Measurements from ENCODE around the gene SLC16A2.
"Not testable (repeated sequence)": the region's sequence is repeated elsewhere in the genome, so short reads cannot be mapped to it uniquely, and the experiment has no call there.

Gene SLC16A2

DNA sequence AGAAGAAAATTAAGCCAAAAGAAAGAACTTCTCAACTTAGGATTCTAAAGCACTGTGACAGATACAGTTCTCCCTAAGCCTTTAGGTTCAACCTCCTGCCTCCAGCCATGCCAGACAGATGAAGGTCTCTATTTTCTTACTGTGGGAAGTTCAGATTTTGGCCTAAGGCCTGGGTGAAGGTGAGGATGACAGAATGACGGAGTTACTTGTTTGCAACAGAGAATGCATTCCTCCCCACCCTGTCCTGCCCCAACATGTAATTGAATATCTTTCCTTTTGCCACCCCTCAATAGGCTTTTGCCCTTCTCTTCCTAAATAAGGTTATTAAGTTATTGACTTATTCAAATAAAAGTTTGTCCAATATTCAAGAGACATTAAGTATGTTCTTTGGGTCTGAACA lies 25.6 kb downstream of the SLC16A2 start:
- DNase-seq (ENCODE audit: low read depth in 2 of 2): no peak

DNA sequence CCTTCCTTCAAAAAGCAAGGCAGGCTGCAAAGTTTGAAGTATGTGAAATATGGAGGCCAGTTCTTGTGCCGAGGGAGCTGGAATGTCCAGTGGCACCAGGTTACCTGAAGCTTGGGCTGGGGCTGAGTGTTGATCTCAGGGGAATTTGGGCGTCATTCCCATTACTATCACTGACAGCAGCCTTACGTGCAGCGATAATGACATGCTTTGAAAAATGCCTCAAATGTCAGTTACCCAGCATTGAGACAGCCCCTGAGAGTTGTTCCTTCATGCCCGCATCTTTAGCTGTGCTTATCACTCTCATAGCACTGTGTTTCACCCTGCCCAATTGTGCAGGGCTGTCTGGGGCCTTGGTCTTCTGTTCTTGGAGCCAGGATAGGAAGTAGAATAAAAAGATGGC lies 27.4 kb downstream of the SLC16A2 start:
- DNase-seq (ENCODE audit: low read depth in 2 of 2): no peak

DNA sequence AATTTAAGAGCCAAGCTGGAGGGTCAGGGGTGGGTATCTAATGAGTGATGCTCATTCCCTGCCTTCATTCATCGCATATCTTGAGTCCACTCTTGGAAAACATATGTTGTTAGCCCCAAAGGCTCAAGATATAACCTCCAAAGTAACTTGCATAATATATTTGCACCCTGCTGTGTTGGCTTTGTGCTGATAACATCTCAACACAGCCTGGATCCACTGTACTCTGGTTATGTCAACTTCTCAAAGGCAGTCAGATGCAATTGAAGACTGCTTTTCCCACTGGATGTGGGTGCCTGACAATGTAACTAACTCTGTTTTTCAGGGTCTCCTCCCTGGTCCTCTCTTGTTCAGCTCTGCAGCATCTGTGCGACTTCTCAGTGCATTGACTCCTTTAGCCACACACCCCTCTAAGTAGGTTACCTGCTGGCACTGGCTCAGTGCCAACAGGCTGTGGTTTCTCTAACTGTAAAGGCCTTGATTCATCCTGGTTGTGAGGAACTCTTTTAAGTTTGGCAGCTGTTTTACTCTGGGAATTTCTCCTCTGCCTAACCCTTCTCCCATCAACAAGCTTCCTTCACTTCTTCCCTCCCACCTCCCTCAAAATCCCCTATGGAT lies 28.1 kb downstream of the SLC16A2 start:
- DNase-seq (ENCODE audit: low read depth in 2 of 2): no peak

DNA sequence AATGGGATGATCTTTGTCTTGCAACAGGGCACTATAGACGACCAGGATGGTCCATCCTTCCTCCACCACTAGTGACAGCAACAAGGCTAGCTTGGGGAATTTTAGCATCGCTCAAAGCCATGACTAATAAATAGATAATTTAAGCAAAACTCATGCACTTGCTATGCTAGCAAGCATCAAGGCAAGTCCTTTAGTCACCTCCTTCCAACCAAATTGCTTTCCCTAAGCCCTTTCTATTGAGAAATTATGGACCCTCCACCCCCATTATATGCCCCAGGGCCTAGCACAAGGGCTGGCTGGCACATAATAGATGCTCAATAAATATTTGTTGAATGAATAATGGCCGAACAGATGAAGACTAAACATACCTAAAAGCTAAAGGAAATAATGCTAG lies 28.6 kb downstream of the SLC16A2 start:
- no peak for DNase-seq (ENCODE audit: low read depth in 2 of 2)

DNA sequence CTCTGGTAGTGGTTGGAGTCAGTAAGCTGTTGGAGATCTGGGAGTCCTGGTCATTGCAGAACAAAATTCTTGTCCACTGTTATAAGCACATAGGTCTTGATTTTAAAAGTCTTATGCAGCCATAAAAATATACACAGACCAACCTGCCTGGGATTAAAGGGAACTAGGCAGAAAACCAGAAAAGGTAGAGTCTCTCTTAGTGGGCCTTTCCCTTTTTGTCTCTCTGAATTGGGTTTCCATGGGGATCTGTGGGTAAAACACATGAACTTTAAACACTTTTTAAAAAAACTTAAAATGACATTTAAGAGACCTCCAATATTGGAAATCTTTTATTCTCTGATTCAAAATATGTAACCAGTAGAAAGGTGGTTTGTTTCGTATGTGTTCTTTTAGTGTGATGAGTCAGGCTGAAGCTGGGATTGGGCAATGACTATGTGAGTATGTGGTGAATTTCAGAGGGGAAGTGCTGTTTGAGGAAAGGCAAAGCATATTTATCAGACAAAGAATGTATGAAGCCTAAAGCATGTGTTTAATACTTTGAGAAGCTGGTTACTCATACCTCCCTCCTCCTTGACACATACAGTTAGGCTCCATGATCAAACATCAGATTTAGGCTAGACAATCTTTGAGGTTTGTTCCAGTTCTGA lies 29.6 kb downstream of the SLC16A2 start:
- no peak for DNase-seq (ENCODE audit: low read depth in 2 of 2)

DNA sequence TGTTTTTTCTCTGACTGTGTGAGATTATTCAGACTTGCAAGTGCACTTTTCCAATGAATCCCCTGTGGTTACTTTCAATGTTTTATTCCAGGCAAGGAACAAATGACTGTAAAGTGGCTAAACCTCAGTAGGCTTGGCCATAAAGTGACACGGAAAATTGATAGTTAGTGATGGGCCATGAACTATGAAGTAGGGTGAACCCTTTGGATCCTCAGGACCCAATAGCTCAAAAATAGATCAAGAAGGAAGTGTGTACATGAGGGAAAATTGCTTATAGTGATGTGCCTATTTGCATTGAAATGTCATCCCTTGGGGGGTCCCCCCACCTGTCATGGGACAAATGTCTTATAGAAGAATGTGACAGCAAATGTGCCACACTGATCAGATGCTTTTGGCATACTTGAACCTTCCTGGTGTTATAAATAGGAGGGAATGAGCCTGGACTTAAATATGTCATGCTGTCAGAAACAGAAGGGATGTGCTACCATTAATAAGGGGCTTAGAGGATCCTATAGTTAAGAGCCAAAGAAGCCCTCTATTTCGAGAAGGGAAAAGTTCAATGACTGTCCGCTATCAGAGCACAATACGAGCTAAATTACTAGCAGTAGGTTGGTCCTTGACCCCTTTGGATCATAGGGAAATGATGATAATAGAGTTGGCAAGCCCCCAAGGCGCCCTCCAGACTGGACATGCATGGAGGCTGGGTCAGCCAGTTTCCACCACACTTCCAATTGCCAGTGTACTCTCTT lies 30.3 kb downstream of the SLC16A2 start:
- no peak for DNase-seq (ENCODE audit: low read depth in 2 of 2)

DNA sequence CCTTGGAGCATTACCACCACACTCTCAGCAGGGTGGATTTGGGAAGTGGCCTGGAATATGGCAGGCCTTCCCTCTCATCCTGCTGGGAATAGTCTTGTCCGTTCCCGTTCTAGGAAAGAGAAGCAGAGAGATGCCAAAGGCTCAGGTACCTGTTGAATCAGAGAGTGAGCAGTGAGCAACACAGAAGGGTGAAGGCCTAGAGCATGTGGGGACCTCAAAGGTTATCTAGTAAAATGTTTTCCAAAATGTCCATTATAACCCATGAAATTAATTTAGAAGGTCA lies 30.8 kb downstream of the SLC16A2 start:
- no peak for DNase-seq (ENCODE audit: low read depth in 2 of 2)

DNA sequence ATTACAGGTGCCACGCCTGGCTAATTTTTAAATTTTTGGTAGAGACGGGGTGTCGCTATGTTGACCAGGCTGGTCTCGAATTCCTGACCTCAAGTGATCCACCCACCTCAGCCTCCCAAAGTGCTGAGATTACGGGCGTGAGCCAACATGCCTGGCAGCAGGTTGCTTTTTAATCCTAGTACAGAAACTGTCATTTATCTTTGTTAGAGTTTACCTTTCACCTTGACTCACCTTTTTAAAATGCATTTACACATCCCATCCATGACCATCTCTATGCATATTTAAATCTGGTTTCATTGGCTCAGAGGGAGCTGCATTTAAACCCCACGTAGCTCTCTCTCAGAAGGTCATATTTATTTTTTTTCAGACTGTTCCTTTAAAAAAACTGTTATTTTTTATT lies 31.9 kb downstream of the SLC16A2 start:
- DNase-seq (ENCODE audit: low read depth in 2 of 2): no peak

DNA sequence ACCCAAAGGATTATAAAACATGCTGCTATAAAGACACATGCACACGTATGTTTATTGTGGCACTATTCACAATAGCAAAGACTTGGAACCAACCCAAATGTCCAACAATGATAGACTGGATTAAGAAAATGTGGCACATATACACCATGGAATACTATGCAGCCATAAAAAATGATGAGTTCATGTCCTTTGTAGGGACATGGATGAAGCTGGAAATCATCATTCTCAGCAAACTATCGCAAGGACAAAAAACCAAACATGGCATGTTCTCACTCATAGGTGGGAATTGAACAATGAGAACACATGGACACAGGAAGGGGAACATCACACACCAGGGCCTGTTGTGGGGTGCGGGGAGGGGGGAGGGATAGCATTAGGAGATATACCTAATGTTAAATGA lies 32.9 kb downstream of the SLC16A2 start:
- not testable (repeated sequence) for DNase-seq (ENCODE audit: low read depth in 2 of 2)

DNA sequence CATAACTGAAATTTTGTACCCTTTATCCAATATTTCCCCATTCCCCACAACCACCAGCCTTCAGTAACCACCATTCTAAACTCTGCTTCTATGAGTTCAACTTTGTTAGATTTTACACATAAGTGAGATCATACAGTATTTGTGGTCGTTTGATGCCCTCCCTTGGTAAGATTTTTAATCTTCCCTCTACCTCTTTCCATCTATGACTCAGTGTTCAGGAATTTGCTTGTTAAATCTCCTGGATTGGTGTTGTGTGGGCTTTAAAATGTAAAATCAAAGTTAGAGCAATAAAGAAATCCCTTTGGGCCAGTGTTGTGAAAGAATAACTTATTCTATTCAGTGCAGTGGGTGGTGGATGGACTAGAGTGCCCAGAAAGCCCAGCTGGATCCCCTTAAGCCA lies 37.4 kb downstream of the SLC16A2 start:
- no peak for DNase-seq (ENCODE audit: low read depth in 2 of 2)

DNA sequence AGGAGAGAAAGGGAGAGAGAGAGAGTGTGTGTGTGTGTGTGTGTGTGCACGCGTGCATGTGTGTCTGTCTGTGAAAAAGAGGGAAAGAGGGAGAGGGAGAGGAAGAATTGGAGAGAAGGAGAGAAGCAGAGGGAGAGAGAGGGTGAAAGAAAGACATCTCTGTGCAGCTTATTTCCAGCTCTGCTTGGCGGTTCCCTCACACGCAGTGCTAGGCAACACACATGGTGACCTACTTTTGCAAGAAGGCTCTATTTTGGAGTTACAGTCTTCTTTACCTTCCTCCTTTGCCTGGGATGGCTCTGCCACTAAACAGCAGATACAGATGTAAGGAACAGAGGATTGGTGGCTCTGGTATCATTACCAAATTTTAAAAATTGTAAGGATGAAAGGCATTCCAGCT lies 40.1 kb downstream of the SLC16A2 start:
- no peak for DNase-seq (ENCODE audit: low read depth in 2 of 2)

DNA sequence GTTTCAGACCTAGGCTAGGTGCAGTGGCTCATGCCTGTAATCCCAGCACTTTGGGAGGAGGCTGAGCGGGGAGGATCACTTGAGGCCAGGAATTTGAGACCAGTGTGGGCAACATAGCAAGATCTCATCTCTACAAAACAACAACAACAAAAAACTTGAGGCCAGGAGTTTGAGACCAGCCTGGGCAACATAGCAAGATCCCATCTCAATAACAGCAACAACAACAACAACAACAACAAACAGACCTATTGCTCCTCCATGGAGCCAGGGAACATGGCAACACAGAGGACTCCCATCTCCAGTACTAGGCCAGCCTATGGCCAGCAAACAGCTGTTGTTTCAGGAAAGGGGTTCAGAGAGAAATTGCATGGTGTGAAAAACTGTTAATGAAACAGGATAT lies 43.4 kb downstream of the SLC16A2 start:
- no peak for DNase-seq (ENCODE audit: low read depth in 2 of 2)

DNA sequence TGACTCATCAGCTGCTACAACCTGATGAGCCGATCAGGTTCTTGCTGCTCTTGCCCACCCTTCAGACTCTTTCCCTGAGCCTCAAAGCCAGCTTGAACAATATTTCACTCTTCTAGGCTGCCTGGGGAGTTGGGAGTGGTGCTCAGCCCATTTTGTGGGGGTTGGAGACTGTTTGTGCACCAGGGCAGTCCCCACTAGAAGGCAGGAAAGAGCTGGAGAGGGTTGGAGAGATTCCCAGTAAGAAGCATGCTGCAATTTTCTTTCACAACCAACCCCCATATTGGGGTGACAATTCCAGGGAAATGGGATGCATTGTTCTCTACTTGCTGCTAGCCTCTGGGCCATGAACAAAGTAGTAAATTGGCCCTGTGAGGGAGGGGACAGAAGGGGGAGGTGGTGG lies 44.1 kb downstream of the SLC16A2 start:
- DNase-seq (ENCODE audit: low read depth in 2 of 2): no peak

DNA sequence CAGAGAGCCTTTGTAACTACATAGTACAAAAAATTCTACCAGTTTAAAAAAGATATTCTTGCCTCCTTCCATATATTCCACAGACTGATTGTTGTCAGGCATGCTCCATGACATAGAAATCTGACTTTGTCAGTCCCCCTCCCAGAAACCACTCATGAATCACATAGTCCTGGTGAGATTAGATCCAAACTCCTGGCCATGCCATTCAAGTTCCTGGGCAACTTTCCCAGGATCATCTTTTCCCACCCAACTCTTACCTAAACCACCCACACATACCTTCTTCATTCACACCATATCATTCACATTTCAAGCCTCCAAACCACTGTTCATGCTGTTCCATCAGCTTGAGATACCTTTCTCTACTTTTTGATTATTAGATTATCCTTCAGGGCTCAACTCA lies 46.4 kb downstream of the SLC16A2 start:
- DNase-seq (ENCODE audit: low read depth in 2 of 2): no peak

DNA sequence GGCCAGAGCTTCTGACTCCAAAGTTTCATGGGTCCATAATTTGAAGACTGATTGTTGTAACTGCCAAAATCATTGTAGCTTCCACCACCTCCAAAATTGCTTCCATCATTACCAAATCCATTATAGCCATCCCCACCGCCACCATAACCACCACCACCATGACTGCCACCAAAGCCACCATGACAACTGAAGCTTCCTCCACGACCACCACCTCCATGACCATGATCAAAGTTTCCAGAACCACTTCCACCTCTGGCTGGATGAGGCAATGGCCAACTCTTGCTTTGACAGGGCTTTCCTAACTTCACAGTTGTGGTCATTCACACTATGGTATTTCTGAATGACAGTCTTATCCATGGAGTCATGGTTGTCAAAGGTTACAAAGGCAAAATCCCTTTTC lies 51.8 kb downstream of the SLC16A2 start:
- DNase-seq (ENCODE audit: low read depth in 2 of 2): not testable (repeated sequence)

DNA sequence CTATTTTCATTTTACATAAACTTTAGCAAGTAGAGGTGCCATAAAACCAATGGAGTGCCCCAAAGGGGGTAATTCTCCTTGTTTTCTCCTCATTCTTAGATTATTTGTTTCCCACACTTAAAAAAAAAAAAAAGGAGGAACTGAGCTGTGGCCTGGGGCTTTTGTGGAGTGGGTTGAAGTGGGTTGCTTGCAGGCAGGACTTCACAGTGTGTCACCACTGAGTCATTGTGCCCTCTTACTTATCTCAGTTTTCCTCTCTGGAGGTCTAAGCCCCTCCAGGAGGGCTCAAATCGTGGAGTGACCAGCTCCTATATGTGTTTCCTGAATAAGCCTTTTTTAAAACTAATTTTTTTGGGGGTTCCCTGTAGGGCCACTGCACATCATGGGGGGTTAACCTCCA lies 69.0 kb downstream of the SLC16A2 start:
- DNase-seq (ENCODE audit: low read depth in 2 of 2): no peak

DNA sequence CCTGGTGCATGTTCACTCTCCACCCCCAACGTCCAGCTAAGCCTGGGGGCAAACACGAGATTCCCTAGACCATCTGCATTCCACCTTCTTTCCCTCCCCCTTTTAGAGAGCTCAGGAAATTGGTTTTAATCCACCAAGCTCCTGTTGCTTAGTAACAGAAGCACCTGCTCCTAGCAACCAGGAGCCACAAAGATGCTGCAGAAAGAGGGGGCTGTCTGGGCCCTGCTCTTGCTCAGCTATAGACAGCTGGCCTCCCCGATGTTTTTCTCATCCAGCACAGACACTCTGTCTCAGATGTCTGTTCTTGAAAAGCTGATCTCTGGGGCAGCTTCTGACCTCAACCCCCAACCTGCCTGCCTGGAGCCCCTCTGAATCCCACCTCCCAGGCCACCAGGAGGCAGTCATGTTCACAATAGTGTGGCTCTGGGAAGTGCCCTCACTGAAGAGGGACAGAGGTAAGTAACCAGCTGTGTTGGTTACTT lies 71.5 kb downstream of the SLC16A2 start:
- DNase-seq (ENCODE audit: low read depth in 2 of 2): no peak

DNA sequence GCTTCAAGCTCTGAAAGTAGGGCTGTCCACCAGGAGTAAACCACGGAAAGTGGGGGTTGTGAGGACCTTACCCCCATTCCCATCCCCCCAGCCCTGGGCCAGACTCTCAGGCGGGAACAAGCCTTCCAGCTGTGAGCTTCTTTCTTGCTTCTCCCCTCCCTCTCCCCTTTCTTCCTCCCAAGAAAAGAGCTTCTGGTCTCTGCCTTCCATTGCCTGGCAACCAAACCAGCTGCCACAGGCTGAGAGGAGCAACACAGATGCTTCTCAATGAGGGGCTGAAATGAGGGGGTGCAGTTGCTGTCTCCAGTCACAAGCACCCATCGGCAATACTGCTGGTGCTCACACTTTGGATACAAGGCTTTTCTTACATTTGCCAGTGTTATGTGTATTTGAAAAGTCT lies 72.5 kb downstream of the SLC16A2 start:
- DNase-seq (ENCODE audit: low read depth in 2 of 2): no peak

DNA sequence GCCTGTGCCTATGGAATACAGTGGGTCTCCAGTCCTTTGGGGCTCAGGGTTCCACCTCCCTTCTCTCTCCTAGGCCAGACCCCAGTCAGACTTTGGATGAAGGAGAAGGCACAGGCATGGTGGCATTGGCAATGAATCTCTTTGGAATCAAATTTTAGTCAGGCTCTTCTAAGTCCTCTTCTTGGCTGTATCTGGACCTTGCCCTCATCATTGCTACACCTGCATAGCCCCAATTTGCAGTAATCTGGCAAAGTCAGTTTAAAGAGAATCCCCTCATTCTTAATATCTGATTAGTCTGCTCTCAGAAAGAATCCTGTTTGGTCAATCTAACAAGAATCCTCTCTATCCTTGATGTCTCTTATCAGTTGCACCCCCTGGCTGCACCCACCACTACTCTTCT lies 77.6 kb downstream of the SLC16A2 start:
- DNase-seq (ENCODE audit: low read depth in 2 of 2): no peak

DNA sequence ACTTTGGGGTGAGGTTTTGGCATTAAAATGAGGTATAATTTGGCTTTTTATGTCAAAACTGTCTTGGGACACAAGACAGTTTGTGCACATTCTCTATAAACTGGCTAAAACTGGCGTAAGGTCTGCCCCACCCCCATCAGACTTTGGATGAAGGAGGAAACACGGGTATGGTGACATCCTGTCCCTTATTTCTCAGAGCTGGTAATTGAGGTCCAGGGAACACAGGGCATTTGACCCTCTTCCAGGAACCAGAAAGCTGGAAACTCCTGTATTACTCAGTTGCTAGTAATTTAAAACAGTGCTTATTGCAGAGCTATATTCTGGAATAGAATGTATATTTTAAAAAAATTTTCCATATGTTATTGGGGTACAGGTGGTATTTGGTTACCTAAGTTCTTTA lies 78.8 kb downstream of the SLC16A2 start:
- no peak for DNase-seq (ENCODE audit: low read depth in 2 of 2)

DNA sequence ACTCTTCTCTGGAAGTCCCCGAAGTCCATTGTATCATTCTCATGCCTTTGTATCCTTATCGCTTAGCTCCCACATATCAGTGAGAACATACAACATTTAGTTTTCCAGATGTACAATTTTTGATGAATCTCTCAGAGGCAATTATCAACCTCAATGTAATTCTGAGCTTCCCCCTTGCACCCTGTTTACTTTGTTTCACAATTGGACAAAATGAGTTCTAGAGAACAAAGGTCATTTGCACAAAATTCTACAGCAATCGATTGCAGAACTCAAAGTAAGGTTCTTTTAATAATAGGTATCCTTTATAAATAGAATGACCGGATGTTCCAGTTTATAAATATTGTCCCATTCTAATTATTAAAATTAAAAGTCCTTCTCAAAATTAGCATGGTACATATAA lies 79.3 kb downstream of the SLC16A2 start:
- no peak for DNase-seq (ENCODE audit: low read depth in 2 of 2)

DNA sequence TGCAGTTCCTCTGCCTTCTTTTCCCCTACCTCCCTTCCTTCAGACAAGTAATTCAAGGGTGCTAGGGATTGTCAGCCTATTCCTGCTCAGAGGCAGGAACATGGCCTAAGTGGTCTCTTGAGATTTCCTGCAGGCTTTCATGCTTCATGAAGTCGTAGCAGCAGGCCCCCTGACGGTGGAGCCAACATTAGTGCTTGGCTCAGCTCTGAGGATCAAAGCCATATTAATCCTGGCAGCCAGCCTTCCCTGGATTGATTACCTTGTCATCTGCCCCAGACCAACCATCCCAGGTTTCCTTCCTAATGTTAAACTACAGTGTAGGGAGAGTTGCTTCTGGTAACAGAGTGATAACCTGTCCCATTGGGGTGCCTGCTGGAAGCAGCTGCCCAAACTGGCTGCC lies 84.1 kb downstream of the SLC16A2 start:
- DNase-seq (ENCODE audit: low read depth in 2 of 2): no peak

DNA sequence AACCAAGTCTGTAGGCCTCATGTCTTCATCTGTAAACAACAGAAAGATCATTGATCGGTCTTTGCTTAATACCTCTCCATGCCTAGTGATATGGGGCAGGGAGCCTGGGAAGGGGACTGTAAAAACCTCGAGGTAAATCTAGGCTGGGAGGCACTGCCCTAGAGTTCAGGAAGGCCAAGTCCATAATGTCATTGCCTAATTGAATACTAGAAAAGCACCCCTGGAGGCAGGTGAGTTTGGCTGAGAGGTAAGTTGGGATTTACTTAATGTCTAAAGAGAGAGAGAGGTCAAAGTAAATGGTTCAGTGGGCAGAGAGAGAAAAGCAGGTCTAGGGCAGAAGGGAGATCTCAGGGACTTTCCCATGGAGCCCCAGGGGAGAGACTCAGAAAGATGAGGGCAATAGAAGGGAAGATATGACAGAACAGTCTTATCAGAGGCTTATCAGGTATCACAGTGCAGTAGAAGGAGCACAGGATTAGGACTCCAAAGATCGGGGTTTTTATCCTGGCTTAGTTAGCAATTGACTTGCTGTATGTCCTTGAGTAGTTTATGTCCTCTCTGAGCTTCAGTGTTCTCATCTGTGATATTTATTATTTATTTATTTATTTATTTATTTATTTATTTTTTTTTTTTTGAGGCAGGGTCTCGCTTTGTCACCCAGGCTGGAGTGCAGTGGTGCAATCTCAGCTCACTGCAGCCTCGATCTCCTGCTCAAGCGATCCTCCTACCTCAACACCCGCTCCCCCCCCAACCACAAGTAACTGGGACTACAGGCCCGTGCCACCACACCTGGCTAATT lies 85.2 kb downstream of the SLC16A2 start:
- no peak for DNase-seq (ENCODE audit: low read depth in 2 of 2)
